ENCODE data around the gene TRIM40. TPM values are rescaled to one million over a fixed set of nuclear protein-coding genes. Genes with fewer than 3 reads are reported as not detected.
"Not testable (repeated sequence)": the region's sequence is repeated elsewhere in the genome, so short reads cannot be mapped to it uniquely, and the experiment has no call there.

TRIM40 gene
- total and polyA plus RNA-seq, 5 donors from 2014 or later = 0.39 TPM; not detected in 4

GRCh38 chr6:30131947-30132497 is 3.9 kb upstream of the TRIM40 start:
- H3K36me3 ChIP-seq (ENCODE audit: control insufficient read depth, insufficient read depth, low read length) = no peaks in the 10 kb centered on the region
- no peak overlapping the region for H3K27ac ChIP-seq (ENCODE audit: insufficient read depth, low read length, poor library complexity, severe bottlenecking)
- H3K27me3 Mint-ChIP-seq = peaks cover 62% of the 10 kb centered on the region
- peaks cover 39% of the 10 kb centered on the region for H3K27me3 ChIP-seq (ENCODE audit: control insufficient read depth, insufficient read depth, low read length)
- no peaks in the 10 kb centered on the region for H3K9me3 ChIP-seq (ENCODE audit: control insufficient read depth in 2 of 2, low read length in 2 of 2)
- H3K4me3 ChIP-seq (ENCODE audit: low read depth, low read length) = no peak overlapping the region
- H3K4me3 Mint-ChIP-seq = no peak overlapping the region
- no peak for DNase-seq
- ATAC-seq (ENCODE audit: low read depth in 2 of 2) = no peak
- H3K9me3 Mint-ChIP-seq = peaks cover 0 to 3% (median 0%) of the 10 kb centered on the region in 7 donors
- H3K36me3 Mint-ChIP-seq = no peaks in the 10 kb centered on the region
- peaks cover 5 to 18% (median 6%) of the 10 kb centered on the region in 4 donors for H3K4me1 Mint-ChIP-seq
- peaks cover 4% of the 10 kb centered on the region for H3K4me1 ChIP-seq (ENCODE audit: control insufficient read depth, insufficient read depth, low read length, poor library complexity, severe bottlenecking)
- no peak overlapping the region for H3K27ac Mint-ChIP-seq

GRCh38 chr6:30135147-30135546 is 793 bp upstream of the TRIM40 start:
- H3K27me3 Mint-ChIP-seq = peaks cover 50% of the 10 kb centered on the region
- ATAC-seq (ENCODE audit: low read depth in 2 of 2) = no peak
- peaks cover 31% of the 10 kb centered on the region for H3K27me3 ChIP-seq (ENCODE audit: control insufficient read depth, insufficient read depth, low read length)

GRCh38 chr6:30136570-30137286 is 788 bp downstream of the TRIM40 start:
- ATAC-seq (ENCODE audit: low read depth in 2 of 2) (no peak), DNase-seq (peak in 1 of 3 donors; percentile 29)
- Histone ChIP-seq H3K27me3 (ENCODE audit: control insufficient read depth, insufficient read depth, low read length) (peaks cover 26% of the 10 kb centered on the region), H3K36me3 (ENCODE audit: control insufficient read depth, insufficient read depth, low read length) (no peaks in the 10 kb centered on the region), H3K9me3 (ENCODE audit: control insufficient read depth in 2 of 2, low read length in 2 of 2) (no peaks in the 10 kb centered on the region), H3K4me1 (ENCODE audit: control insufficient read depth, insufficient read depth, low read length, poor library complexity, severe bottlenecking) (no peaks in the 10 kb centered on the region), H3K27ac (ENCODE audit: insufficient read depth, low read length, poor library complexity, severe bottlenecking) (no peak overlapping the region), H3K4me3 (ENCODE audit: low read depth, low read length) (no peak overlapping the region)
- Mint-ChIP-seq H3K4me3 (no peak overlapping the region), H3K27me3 (peaks cover 54% of the 10 kb centered on the region), H3K4me1 (peaks cover 0 to 15% (median 3%) of the 10 kb centered on the region in 4 donors), H3K36me3 (no peaks in the 10 kb centered on the region), H3K9me3 (peaks cover 0 to 3% (median 0%) of the 10 kb centered on the region in 7 donors), H3K27ac (no peak overlapping the region)

More at GRCh38 chr6:30135147-30135546, 793 bp upstream of the TRIM40 start:
- no peak overlapping the region for H3K4me3 Mint-ChIP-seq
- H3K4me1 Mint-ChIP-seq = peaks cover 5 to 25% (median 9%) of the 10 kb centered on the region in 4 donors
- DNase-seq = no peak
- H3K27ac Mint-ChIP-seq = no peak overlapping the region
- Histone ChIP-seq H3K27ac (ENCODE audit: insufficient read depth, low read length, poor library complexity, severe bottlenecking) (no peak overlapping the region), H3K4me3 (ENCODE audit: low read depth, low read length) (no peak overlapping the region), H3K9me3 (ENCODE audit: control insufficient read depth in 2 of 2, low read length in 2 of 2) (no peaks in the 10 kb centered on the region), H3K4me1 (ENCODE audit: control insufficient read depth, insufficient read depth, low read length, poor library complexity, severe bottlenecking) (peaks cover 4% of the 10 kb centered on the region), H3K36me3 (ENCODE audit: control insufficient read depth, insufficient read depth, low read length) (no peaks in the 10 kb centered on the region)
- H3K9me3 Mint-ChIP-seq = peaks cover 0 to 3% (median 0%) of the 10 kb centered on the region in 7 donors
- H3K36me3 Mint-ChIP-seq = no peaks in the 10 kb centered on the region

GRCh38 chr6:30140240-30140639 is 4.3 kb downstream of the TRIM40 start:
- H3K9me3 Mint-ChIP-seq; H3K9me3 ChIP-seq (ENCODE audit: control insufficient read depth in 2 of 2, low read length in 2 of 2); H3K4me1 ChIP-seq (ENCODE audit: control insufficient read depth, insufficient read depth, low read length, poor library complexity, severe bottlenecking); H3K36me3 ChIP-seq (ENCODE audit: control insufficient read depth, insufficient read depth, low read length); ATAC-seq (ENCODE audit: low read depth in 2 of 2); DNase-seq; H3K4me3 ChIP-seq (ENCODE audit: low read depth, low read length); H3K27ac Mint-ChIP-seq; H3K36me3 Mint-ChIP-seq; H3K27ac ChIP-seq (ENCODE audit: insufficient read depth, low read length, poor library complexity, severe bottlenecking); H3K4me3 Mint-ChIP-seq: not testable (repeated sequence)
- peaks cover 33% of the 10 kb centered on the region for H3K27me3 ChIP-seq (ENCODE audit: control insufficient read depth, insufficient read depth, low read length)
- peaks cover 0 to 15% (median 5%) of the 10 kb centered on the region in 4 donors for H3K4me1 Mint-ChIP-seq
- peaks cover 67% of the 10 kb centered on the region for H3K27me3 Mint-ChIP-seq

- no peaks in the 10 kb centered on the region for H3K4me1 ChIP-seq (ENCODE audit: control insufficient read depth, insufficient read depth, low read length, poor library complexity, severe bottlenecking)
- ATAC-seq (ENCODE audit: low read depth in 2 of 2) = no peak
- DNase-seq = no peak
- no peak overlapping the region for H3K27ac ChIP-seq (ENCODE audit: insufficient read depth, low read length, poor library complexity, severe bottlenecking)
- no peaks in the 10 kb centered on the region for H3K9me3 ChIP-seq (ENCODE audit: control insufficient read depth in 2 of 2, low read length in 2 of 2)
- no peak overlapping the region for H3K4me3 ChIP-seq (ENCODE audit: low read depth, low read length)
- no peak overlapping the region for H3K27ac Mint-ChIP-seq
- peaks cover 26% of the 10 kb centered on the region for H3K27me3 ChIP-seq (ENCODE audit: control insufficient read depth, insufficient read depth, low read length)
- no peaks in the 10 kb centered on the region for H3K36me3 ChIP-seq (ENCODE audit: control insufficient read depth, insufficient read depth, low read length)
- H3K9me3 Mint-ChIP-seq = peaks cover 0 to 2% (median 0%) of the 10 kb centered on the region in 7 donors
- no peak overlapping the region for H3K4me3 Mint-ChIP-seq
- H3K36me3 Mint-ChIP-seq = peaks cover 6% of the 10 kb centered on the region
- peaks cover 0 to 9% (median 3%) of the 10 kb centered on the region in 4 donors for H3K4me1 Mint-ChIP-seq
- peaks cover 68% of the 10 kb centered on the region for H3K27me3 Mint-ChIP-seq
These were observed 6.7 kb downstream of the TRIM40 start for GRCh38 chr6:30142665-30143064.

- H3K9me3 Mint-ChIP-seq = peaks cover 0 to 2% (median 0%) of the 10 kb centered on the region in 7 donors
These were observed 7.8 kb downstream of the TRIM40 start for GRCh38 chr6:30143780-30144179.

GRCh38 chr6:30144811-30145210 is 8.9 kb downstream of the TRIM40 start:
- Mint-ChIP-seq H3K9me3 (peaks cover 0 to 2% (median 0%) of the 10 kb centered on the region in 7 donors), H3K27ac (no peak overlapping the region), H3K27me3 (peaks cover 74% of the 10 kb centered on the region), H3K4me3 (no peak overlapping the region), H3K36me3 (peaks cover 6% of the 10 kb centered on the region), H3K4me1 (peaks cover 0 to 9% (median under 1%) of the 10 kb centered on the region in 4 donors)
- DNase-seq (no peak), ATAC-seq (ENCODE audit: low read depth in 2 of 2) (no peak)
- Histone ChIP-seq H3K36me3 (ENCODE audit: control insufficient read depth, insufficient read depth, low read length) (no peaks in the 10 kb centered on the region), H3K9me3 (ENCODE audit: control insufficient read depth in 2 of 2, low read length in 2 of 2) (no peaks in the 10 kb centered on the region), H3K4me1 (ENCODE audit: control insufficient read depth, insufficient read depth, low read length, poor library complexity, severe bottlenecking) (no peaks in the 10 kb centered on the region), H3K4me3 (ENCODE audit: low read depth, low read length) (no peak overlapping the region), H3K27me3 (ENCODE audit: control insufficient read depth, insufficient read depth, low read length) (peaks cover 21% of the 10 kb centered on the region), H3K27ac (ENCODE audit: insufficient read depth, low read length, poor library complexity, severe bottlenecking) (no peak overlapping the region)

More at GRCh38 chr6:30143780-30144179, 7.8 kb downstream of the TRIM40 start:
- no peak overlapping the region for H3K4me3 ChIP-seq (ENCODE audit: low read depth, low read length)
- no peak for ATAC-seq (ENCODE audit: low read depth in 2 of 2)
- H3K9me3 ChIP-seq (ENCODE audit: control insufficient read depth in 2 of 2, low read length in 2 of 2) = no peaks in the 10 kb centered on the region
- no peak overlapping the region for H3K27ac Mint-ChIP-seq
- no peaks in the 10 kb centered on the region for H3K36me3 ChIP-seq (ENCODE audit: control insufficient read depth, insufficient read depth, low read length)
- H3K4me1 ChIP-seq (ENCODE audit: control insufficient read depth, insufficient read depth, low read length, poor library complexity, severe bottlenecking) = no peaks in the 10 kb centered on the region
- no peak overlapping the region for H3K27ac ChIP-seq (ENCODE audit: insufficient read depth, low read length, poor library complexity, severe bottlenecking)
- peaks cover 0 to 9% (median 3%) of the 10 kb centered on the region in 4 donors for H3K4me1 Mint-ChIP-seq
- DNase-seq = no peak
- no peak overlapping the region for H3K4me3 Mint-ChIP-seq
- peaks cover 21% of the 10 kb centered on the region for H3K27me3 ChIP-seq (ENCODE audit: control insufficient read depth, insufficient read depth, low read length)
- peaks cover 72% of the 10 kb centered on the region for H3K27me3 Mint-ChIP-seq
- H3K36me3 Mint-ChIP-seq = peaks cover 6% of the 10 kb centered on the region
